Measurements from ENCODE around the gene UTP25.

DNA sequence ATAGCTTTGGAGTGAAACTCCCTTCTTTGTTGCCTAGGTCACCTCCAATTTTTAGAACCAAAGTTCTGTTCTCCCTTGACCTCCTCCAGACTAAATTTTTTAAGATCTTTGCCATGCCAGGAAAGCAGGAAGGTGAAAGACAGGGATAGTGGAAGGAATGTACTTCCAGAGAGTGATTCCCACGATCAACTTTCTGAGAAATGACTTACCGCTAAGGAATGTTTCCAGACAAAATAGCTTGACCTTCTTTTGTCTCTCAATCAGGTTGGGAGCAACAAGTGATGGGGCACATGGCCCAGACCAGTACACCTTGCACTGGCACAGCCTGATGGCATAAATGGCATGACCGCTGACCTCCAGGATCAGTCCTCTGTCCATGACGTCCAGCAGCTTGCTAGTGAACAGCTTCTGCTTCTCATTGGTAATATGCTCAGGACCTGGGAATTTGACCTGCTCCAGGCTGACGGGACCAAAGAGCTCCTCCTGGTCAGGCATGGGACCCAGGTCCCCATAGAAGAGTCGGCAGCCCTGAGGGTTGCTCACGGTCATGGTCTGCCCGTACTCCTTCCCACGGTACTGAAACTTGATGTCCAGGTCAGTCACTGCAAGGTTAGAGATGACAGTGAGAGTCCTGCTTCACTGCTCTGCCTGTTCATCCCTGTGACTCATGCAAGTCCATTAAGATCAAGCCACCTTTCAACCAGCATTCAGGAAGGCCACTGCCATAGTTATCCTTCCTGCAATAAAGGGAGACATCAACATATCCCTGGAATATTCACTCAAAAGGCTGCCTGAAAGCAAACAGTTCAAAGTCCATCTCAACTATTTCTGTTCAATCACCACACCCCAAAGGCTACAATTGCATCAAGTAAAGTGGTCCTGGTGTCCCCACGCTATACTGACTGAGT, 37.2 kb upstream of the UTP25 start:
- TF ChIP-seq CTCF (conservative IDR thresholded peaks at IDR 0.05; ENCODE audit: low read depth, low read length) (no peak), BHLHE40 (IDR thresholded peaks at IDR 0.05; ENCODE audit: low read depth, low read length) (no peak), POLR2A (IDR thresholded peaks at IDR 0.05; ENCODE audit: low read depth, low read length) (no peak), MAZ (IDR thresholded peaks at IDR 0.05; ENCODE audit: borderline replicate concordance, low read depth, low read length) (no peak), CEBPB (IDR thresholded peaks at IDR 0.05; ENCODE audit: low read depth, low read length) (no peak), RAD21 (IDR thresholded peaks at IDR 0.05; ENCODE audit: low read length) (no peak)
- TF ChIP-seq, protein P1, sequence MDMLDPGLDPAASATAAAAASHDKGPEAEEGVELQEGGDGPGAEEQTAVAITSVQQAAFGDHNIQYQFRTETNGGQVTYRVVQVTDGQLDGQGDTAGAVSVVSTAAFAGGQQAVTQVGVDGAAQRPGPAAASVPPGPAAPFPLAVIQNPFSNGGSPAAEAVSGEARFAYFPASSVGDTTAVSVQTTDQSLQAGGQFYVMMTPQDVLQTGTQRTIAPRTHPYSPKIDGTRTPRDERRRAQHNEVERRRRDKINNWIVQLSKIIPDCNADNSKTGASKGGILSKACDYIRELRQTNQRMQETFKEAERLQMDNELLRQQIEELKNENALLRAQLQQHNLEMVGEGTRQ (IDR thresholded peaks at IDR 0.05; ENCODE audit: low read depth, low read length): no peak
